Activated CD4-positive, alpha-beta T cell treated with anti-CD3 and anti-CD28 coated beads for 36 hours (primary cell): Measurements from ENCODE around the gene NAA10. TPM values are rescaled to one million over a fixed set of nuclear protein-coding genes. Genes with fewer than 3 reads are reported as not detected.

ENCODE experiments used
- ATAC-seq: fragments of 200-7000 bp; cut with Tn5 transposase; one replicate; pipeline ENCODE4 v1.10.0; 2021; ENCODE audit warnings: mild to moderate bottlenecking, moderate library complexity
- CTCF ChIA-PET: fragments of 350-600 bp; sonication (Branson Sonifier 250); formaldehyde crosslinking; loops from one replicate; lab custom pipeline; 2021; ENCODE audit warnings: antibody characterized with exemption; lab: Charles Lee
- POLR2A ChIA-PET: fragments of 350-600 bp; sonication (Branson Sonifier 250); formaldehyde crosslinking; loops from one replicate; lab custom pipeline; 2021; ENCODE audit warnings: antibody characterized with exemption, inconsistent platforms; lab: Charles Lee
- DNase-seq: peaks from one replicate; pipeline ENCODE4 v3.0.0-alpha.2; 2020
- H3K27ac Mint-ChIP-seq: one replicate; pipeline ENCODE4 v1.8.0; 2021; ENCODE audit warnings: mixed read lengths
- H3K27me3 Mint-ChIP-seq: one replicate; pipeline ENCODE4 v1.8.0; 2021; ENCODE audit warnings: mixed read lengths
- H3K36me3 Mint-ChIP-seq: one replicate; pipeline ENCODE4 v1.8.0; 2021; ENCODE audit warnings: low read depth, mixed read lengths
- H3K4me1 Mint-ChIP-seq: one replicate; pipeline ENCODE4 v1.8.0; 2021; ENCODE audit warnings: mixed read lengths
- H3K4me3 Mint-ChIP-seq: one replicate; pipeline ENCODE4 v1.8.0; 2021; ENCODE audit warnings: mild to moderate bottlenecking, moderate library complexity, mixed read lengths
- H3K9me3 Mint-ChIP-seq: one replicate; pipeline ENCODE4 v1.8.0; 2021; ENCODE audit warnings: low read depth, mixed read lengths
- intact Hi-C, 2 experiments: fragments of 100-400 bp; cut with DNase I in 1 of 2; cut with micrococcal nuclease in 1 of 2; formaldehyde crosslinking; loops; one replicate each; pipeline versions ENCODE4 v1.14.2 to v1.15.1; 2022 to 2024; cut with DNase I, micrococcal nuclease
- total RNA-seq, 2 experiments: library from RNA; stranded (reverse); gene quantifications; one replicate each; pipeline ENCODE4 v1.2.3, GENCODE V29; 2021

The NAA10 gene
- total RNA-seq, 2 experiments from 2014 or later = 108 to 115 TPM

- ATAC-seq = no peak
- no peaks in the 10 kb centered on the region for H3K27me3 Mint-ChIP-seq
- no peak for DNase-seq
- H3K9me3 Mint-ChIP-seq = no peaks in the 10 kb centered on the region
- peaks cover 20% of the 10 kb centered on the region for H3K4me1 Mint-ChIP-seq
- ChIA-PET POLR2A (no interaction called here), CTCF (interaction anchor here (0.7 kb wide), 1 partner anchor 164 kb away, joined by 3 read pairs; no protein-coding TSS in a partner anchor)
- H3K27ac Mint-ChIP-seq = no peak overlapping the region
- no peak overlapping the region for H3K4me3 Mint-ChIP-seq
- intact Hi-C loops = no loop called here
- peaks cover 2% of the 10 kb centered on the region for H3K36me3 Mint-ChIP-seq
These were observed 26.5 kb downstream of the NAA10 start for GRCh38 chrX:153908219-153908860.

- H3K36me3 Mint-ChIP-seq = peaks cover 2% of the 10 kb centered on the region
- POLR2A ChIA-PET = interaction anchor here (1.0 kb wide), 1 partner anchor 18 kb away, joined by 3 read pairs; the partner anchor contains the start of gene ARHGAP4
- H3K27me3 Mint-ChIP-seq = no peaks in the 10 kb centered on the region
- ATAC-seq (no peak), DNase-seq (no peak)
- H3K9me3 Mint-ChIP-seq = no peaks in the 10 kb centered on the region
- intact Hi-C loops = no loop called here
- H3K27ac Mint-ChIP-seq = no peak overlapping the region
- H3K4me3 Mint-ChIP-seq = no peak overlapping the region
- CTCF ChIA-PET = interaction anchor here (0.7 kb wide), 1 partner anchor 163 kb away, joined by 3 read pairs; no protein-coding TSS in a partner anchor
- peaks cover 23% of the 10 kb centered on the region for H3K4me1 Mint-ChIP-seq
These were observed 27.4 kb downstream of the NAA10 start for GRCh38 chrX:153907456-153907855.

- no peaks in the 10 kb centered on the region for H3K9me3 Mint-ChIP-seq
- peak overlapping the region; percentile 31 for H3K27ac Mint-ChIP-seq
- ChIA-PET CTCF (interaction anchor here (1.0 kb wide), 1 partner anchor 15 kb away, joined by 3 read pairs; no protein-coding TSS in a partner anchor), POLR2A (interaction anchor here (1.0 kb wide), 1 partner anchor 19 kb away, joined by 3 read pairs; the partner anchor contains the start of gene ARHGAP4)
- H3K27me3 Mint-ChIP-seq = no peaks in the 10 kb centered on the region
- ATAC-seq (peak; percentile 12), DNase-seq (no peak)
- no peaks in the 10 kb centered on the region for H3K36me3 Mint-ChIP-seq
- intact Hi-C loops = no loop called here
- H3K4me1 Mint-ChIP-seq = peaks cover 28% of the 10 kb centered on the region
- no peak overlapping the region for H3K4me3 Mint-ChIP-seq
These were observed 28.5 kb downstream of the NAA10 start for GRCh38 chrX:153906126-153906917.

GRCh38 chrX:153905481-153906095 is 29.2 kb downstream of the NAA10 start:
- Mint-ChIP-seq H3K36me3 (no peaks in the 10 kb centered on the region), H3K4me3 (no peak overlapping the region), H3K9me3 (no peaks in the 10 kb centered on the region), H3K27me3 (no peaks in the 10 kb centered on the region), H3K4me1 (peaks cover 35% of the 10 kb centered on the region), H3K27ac (no peak overlapping the region)
- POLR2A ChIA-PET = no interaction called here
- CTCF ChIA-PET = no interaction called here
- intact Hi-C loops = no loop called here
- ATAC-seq (no peak), DNase-seq (no peak)

- POLR2A ChIA-PET = no interaction called here
- Mint-ChIP-seq H3K4me1 (peaks cover 36% of the 10 kb centered on the region), H3K4me3 (no peak within 1 kb of the TSS), H3K27ac (peak within 1 kb of the TSS; percentile 37), H3K9me3 (no peaks in the 10 kb centered on the region), H3K27me3 (no peaks in the 10 kb centered on the region), H3K36me3 (no peaks in the 10 kb centered on the region)
- intact Hi-C loops = loop anchor here in 1 of 2 experiments (5.0 kb wide), 2 partner anchors 82 to 142 kb away; partner anchors contain the start of gene PLXNB3
- ATAC-seq (no peak), DNase-seq (no peak)
- CTCF ChIA-PET = no interaction called here
These were observed 30.6 kb downstream of the NAA10 start, which contains the start of gene AVPR2 for GRCh38 chrX:153903991-153904957. Gene AVPR2, plus strand, starts transcription at chrX:153904673. Its CDS starts 473 bp downstream, at chrX:153905146.

GRCh38 chrX:153903238-153903980 is 31.4 kb downstream of the NAA10 start:
- no peak for DNase-seq
- H3K4me3 Mint-ChIP-seq = no peak overlapping the region
- no peak for ATAC-seq

GRCh38 chrX:153902385-153902784 is 32.5 kb downstream of the NAA10 start:
- ATAC-seq = no peak
- Mint-ChIP-seq H3K4me3 (no peak overlapping the region), H3K4me1 (peaks cover 36% of the 10 kb centered on the region), H3K36me3 (no peaks in the 10 kb centered on the region), H3K9me3 (no peaks in the 10 kb centered on the region), H3K27me3 (no peaks in the 10 kb centered on the region), H3K27ac (no peak overlapping the region)
- intact Hi-C loops = loop anchor here in 1 of 2 experiments (5.0 kb wide), 2 partner anchors 80 to 140 kb away; partner anchors contain the start of gene PLXNB3
- POLR2A ChIA-PET = no interaction called here
- DNase-seq = no peak
- CTCF ChIA-PET = no interaction called here

More at GRCh38 chrX:153903238-153903980, 31.4 kb downstream of the NAA10 start:
- Mint-ChIP-seq H3K4me1 (peaks cover 36% of the 10 kb centered on the region), H3K9me3 (no peaks in the 10 kb centered on the region), H3K27ac (peak overlapping the region; percentile 37), H3K27me3 (no peaks in the 10 kb centered on the region), H3K36me3 (no peaks in the 10 kb centered on the region)
- POLR2A ChIA-PET = no interaction called here
- intact Hi-C loops = loop anchor here in 1 of 2 experiments (5.0 kb wide), 2 partner anchors 81 to 141 kb away; partner anchors contain the start of gene PLXNB3
- CTCF ChIA-PET = no interaction called here

- H3K27ac Mint-ChIP-seq = peak overlapping the region; percentile 25
- ATAC-seq (no peak), DNase-seq (no peak)
- peaks cover 36% of the 10 kb centered on the region for H3K4me1 Mint-ChIP-seq
- H3K27me3 Mint-ChIP-seq = no peaks in the 10 kb centered on the region
- no peak overlapping the region for H3K4me3 Mint-ChIP-seq
- ChIA-PET POLR2A (no interaction called here), CTCF (no interaction called here)
- intact Hi-C loops = loop anchor here in 1 of 2 experiments (5.0 kb wide), 2 partner anchors 79 to 139 kb away; partner anchors contain the start of gene PLXNB3
- H3K36me3 Mint-ChIP-seq = no peaks in the 10 kb centered on the region
- no peaks in the 10 kb centered on the region for H3K9me3 Mint-ChIP-seq
These were observed 33.1 kb downstream of the NAA10 start for GRCh38 chrX:153901753-153902140.

GRCh38 chrX:153900831-153901752 is 33.7 kb downstream of the NAA10 start:
- CTCF ChIA-PET = no interaction called here
- H3K27ac Mint-ChIP-seq = peak overlapping the region; percentile 47
- no peaks in the 10 kb centered on the region for H3K27me3 Mint-ChIP-seq
- H3K9me3 Mint-ChIP-seq = no peaks in the 10 kb centered on the region
- no peaks in the 10 kb centered on the region for H3K36me3 Mint-ChIP-seq
- peak overlapping the region; percentile 49 for H3K4me3 Mint-ChIP-seq
- H3K4me1 Mint-ChIP-seq = peaks cover 41% of the 10 kb centered on the region
- ATAC-seq = peak; percentile 83
- DNase-seq = peak; percentile 78
- POLR2A ChIA-PET = interaction anchor here (0.7 to 1.0 kb wide), 2 partner anchors 24 to 27 kb away, joined by 3 read pairs; no protein-coding TSS in a partner anchor
- intact Hi-C loops = loop anchor here in 1 of 2 experiments (5.0 kb wide), 2 partner anchors 79 to 139 kb away; partner anchors contain the start of gene PLXNB3
